Effector memory CD4-positive, alpha-beta T cell (primary cell): ENCODE measurements around the gene NUAK1.

ENCODE experiments used
- DNase-seq, 3 donors: peaks; one replicate each; pipeline ENCODE4 v3.0.0-alpha.2; 2020
- H3K27ac ChIP-seq: 2 replicates; pipeline ENCODE4 v1.7.0; 2013; ENCODE audit warnings: mild to moderate bottlenecking, low read length, moderate library complexity; ENCODE audit not compliant: insufficient read depth, poor library complexity, severe bottlenecking
- H3K27me3 ChIP-seq: replicated peaks from 2 replicates; pipeline ENCODE4 v1.7.0; 2013; ENCODE audit warnings: mild to moderate bottlenecking, low read length; ENCODE audit not compliant: insufficient read depth, control insufficient read depth, poor library complexity, severe bottlenecking
- H3K36me3 ChIP-seq: 2 replicates; pipeline ENCODE4 v1.7.0; 2013; ENCODE audit warnings: mild to moderate bottlenecking, low read length, moderate library complexity; ENCODE audit not compliant: control insufficient read depth, insufficient read depth
- H3K4me1 ChIP-seq: 2 replicates; pipeline ENCODE4 v1.7.0; 2013; ENCODE audit warnings: low read length, mild to moderate bottlenecking; ENCODE audit not compliant: control insufficient read depth, insufficient read depth, poor library complexity, severe bottlenecking
- H3K4me3 ChIP-seq: 2 replicates; pipeline ENCODE4 v1.7.0; 2013; ENCODE audit warnings: low read length, low read depth, mild to moderate bottlenecking; ENCODE audit not compliant: insufficient read depth, poor library complexity, severe bottlenecking
- H3K9me3 ChIP-seq: 2 replicates; pipeline ENCODE4 v1.7.0; 2013; ENCODE audit warnings: mild to moderate bottlenecking, low read length, moderate library complexity; ENCODE audit not compliant: control insufficient read depth

The NUAK1 gene

DNA sequence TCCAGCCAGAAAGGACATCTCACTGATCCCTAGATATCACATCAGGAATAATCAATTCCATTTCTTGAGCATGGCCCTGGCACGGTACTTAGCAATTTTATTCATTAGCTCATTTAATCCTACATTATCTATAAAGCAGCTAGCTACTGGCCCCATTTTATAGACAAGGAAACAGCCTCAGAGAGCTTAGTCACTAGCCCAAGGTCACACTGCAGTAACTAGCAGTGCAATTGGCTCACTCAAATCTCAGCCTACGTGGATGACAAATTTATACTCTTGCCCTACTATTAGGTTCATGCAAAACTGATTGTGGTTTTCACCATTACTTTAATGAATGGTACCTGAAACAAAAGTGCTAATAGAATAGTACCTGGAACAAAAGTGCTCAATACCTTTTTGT is 41.7 kb downstream of the NUAK1 start:
- no peaks in the 10 kb centered on the region for H3K27me3 ChIP-seq
- no peaks in the 10 kb centered on the region for H3K4me1 ChIP-seq
- DNase-seq = no peak
- H3K9me3 ChIP-seq = no peaks in the 10 kb centered on the region
- no peak overlapping the region for H3K4me3 ChIP-seq
- no peak overlapping the region for H3K27ac ChIP-seq
- H3K36me3 ChIP-seq = no peaks in the 10 kb centered on the region

- H3K4me3 ChIP-seq = no peak overlapping the region
- no peaks in the 10 kb centered on the region for H3K36me3 ChIP-seq
- no peaks in the 10 kb centered on the region for H3K27me3 ChIP-seq
Observed at GRCh38 chr12:106096376-106096775, 42.4 kb downstream of the NUAK1 start.

GRCh38 chr12:106094304-106094703 is 44.5 kb downstream of the NUAK1 start:
- no peaks in the 10 kb centered on the region for H3K9me3 ChIP-seq
- no peaks in the 10 kb centered on the region for H3K27me3 ChIP-seq
- no peak overlapping the region for H3K27ac ChIP-seq
- no peak for DNase-seq
- no peak overlapping the region for H3K4me3 ChIP-seq
- H3K36me3 ChIP-seq = no peaks in the 10 kb centered on the region
- no peaks in the 10 kb centered on the region for H3K4me1 ChIP-seq

More at GRCh38 chr12:106096376-106096775, 42.4 kb downstream of the NUAK1 start:
- no peaks in the 10 kb centered on the region for H3K4me1 ChIP-seq
- DNase-seq = no peak
- no peak overlapping the region for H3K27ac ChIP-seq
- no peaks in the 10 kb centered on the region for H3K9me3 ChIP-seq

- Histone ChIP-seq H3K4me3 (no peak overlapping the region), H3K9me3 (no peaks in the 10 kb centered on the region), H3K27me3 (no peaks in the 10 kb centered on the region), H3K4me1 (no peaks in the 10 kb centered on the region), H3K27ac (no peak overlapping the region), H3K36me3 (no peaks in the 10 kb centered on the region)
- no peak for DNase-seq
Observed at GRCh38 chr12:106093246-106093645, 45.5 kb downstream of the NUAK1 start.

GRCh38 chr12:106091446-106091820 is 47.3 kb downstream of the NUAK1 start:
- DNase-seq = no peak
- no peaks in the 10 kb centered on the region for H3K36me3 ChIP-seq
- no peaks in the 10 kb centered on the region for H3K9me3 ChIP-seq
- no peak overlapping the region for H3K27ac ChIP-seq
- no peaks in the 10 kb centered on the region for H3K27me3 ChIP-seq
- H3K4me3 ChIP-seq = no peak overlapping the region
- H3K4me1 ChIP-seq = no peaks in the 10 kb centered on the region

- Histone ChIP-seq H3K27me3 (no peaks in the 10 kb centered on the region), H3K9me3 (no peaks in the 10 kb centered on the region), H3K4me3 (no peak overlapping the region), H3K4me1 (no peaks in the 10 kb centered on the region), H3K36me3 (no peaks in the 10 kb centered on the region), H3K27ac (no peak overlapping the region)
- no peak for DNase-seq
Observed at GRCh38 chr12:106090591-106091445, 47.9 kb downstream of the NUAK1 start.

DNA sequence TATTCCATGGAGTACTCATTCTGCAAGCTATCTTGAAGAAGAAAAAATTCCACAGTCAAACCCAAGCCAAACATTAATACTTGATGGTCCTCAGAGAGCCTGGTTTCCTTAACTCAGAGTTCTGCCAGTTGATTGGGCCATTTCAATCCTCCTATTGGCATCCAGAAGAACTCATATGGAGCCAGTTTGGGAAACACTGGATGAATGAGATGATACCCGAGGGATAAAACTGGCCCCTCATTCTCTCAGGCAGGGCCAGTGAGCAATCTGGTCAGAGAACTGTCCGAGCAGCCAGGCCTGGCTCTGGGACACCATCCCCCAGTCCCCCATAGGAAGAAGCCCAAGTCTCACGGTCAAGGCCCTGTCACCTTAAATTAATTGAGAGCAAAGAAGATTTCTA is 48.8 kb downstream of the NUAK1 start:
- Histone ChIP-seq H3K27me3 (no peaks in the 10 kb centered on the region), H3K4me3 (no peak overlapping the region), H3K36me3 (no peaks in the 10 kb centered on the region), H3K9me3 (no peaks in the 10 kb centered on the region), H3K27ac (no peak overlapping the region), H3K4me1 (no peaks in the 10 kb centered on the region)
- no peak for DNase-seq

- H3K36me3 ChIP-seq = no peaks in the 10 kb centered on the region
- no peaks in the 10 kb centered on the region for H3K9me3 ChIP-seq
- H3K4me1 ChIP-seq = no peaks in the 10 kb centered on the region
- no peak overlapping the region for H3K27ac ChIP-seq
- H3K4me3 ChIP-seq = no peak overlapping the region
- no peak for DNase-seq
- no peaks in the 10 kb centered on the region for H3K27me3 ChIP-seq
Observed at GRCh38 chr12:106088811-106089485, 49.8 kb downstream of the NUAK1 start.

DNA sequence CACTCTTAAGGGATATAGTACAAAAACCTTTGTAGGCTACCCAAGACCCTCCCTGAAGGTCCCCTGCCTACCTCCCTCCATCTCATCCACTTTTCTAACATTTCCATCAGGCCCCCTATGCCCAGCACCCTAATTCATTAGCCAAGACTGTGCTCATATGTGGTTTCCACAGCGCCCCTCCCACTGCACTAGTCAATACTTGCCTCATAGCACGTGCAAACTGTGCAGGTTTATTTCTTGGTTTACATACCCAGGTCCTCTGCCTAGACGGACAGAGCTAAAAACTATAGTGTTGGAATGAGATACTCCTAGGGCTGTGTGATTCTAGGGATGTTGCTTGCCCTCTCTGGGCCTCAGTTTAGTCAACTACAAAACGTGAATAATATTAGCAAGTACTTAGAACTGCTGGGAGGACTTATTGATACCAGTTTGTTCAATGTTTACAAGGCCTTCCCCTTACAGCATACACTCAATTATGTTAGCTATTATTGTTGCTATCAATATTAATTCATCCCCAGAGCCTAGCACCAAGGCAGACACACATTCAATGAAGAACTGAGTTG is 50.4 kb downstream of the NUAK1 start:
- no peak overlapping the region for H3K27ac ChIP-seq
- no peak for DNase-seq
- H3K27me3 ChIP-seq = no peaks in the 10 kb centered on the region
- H3K4me1 ChIP-seq = no peaks in the 10 kb centered on the region
- no peaks in the 10 kb centered on the region for H3K9me3 ChIP-seq
- no peaks in the 10 kb centered on the region for H3K36me3 ChIP-seq
- no peak overlapping the region for H3K4me3 ChIP-seq

DNA sequence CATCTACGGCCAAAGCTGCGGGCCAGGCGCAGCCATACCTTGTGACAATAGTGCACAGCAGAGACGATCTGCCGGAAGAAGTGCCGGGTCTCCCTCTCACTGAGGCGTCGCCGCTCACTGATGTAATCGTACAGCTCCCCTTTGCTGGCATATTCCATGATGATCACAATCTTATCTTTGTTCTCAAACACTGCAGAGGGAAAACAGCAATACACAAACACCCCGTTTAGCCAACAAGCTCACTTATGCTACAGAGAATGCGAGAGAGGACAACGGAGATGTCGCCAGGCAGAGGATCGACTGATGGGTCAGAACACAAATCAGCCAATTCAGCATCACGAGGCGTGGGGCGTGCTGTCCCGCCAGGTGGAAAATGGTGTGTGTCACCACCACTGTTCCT is 52.1 kb downstream of the NUAK1 start:
- Histone ChIP-seq H3K4me1 (no peaks in the 10 kb centered on the region), H3K27me3 (no peaks in the 10 kb centered on the region), H3K9me3 (no peaks in the 10 kb centered on the region), H3K27ac (no peak overlapping the region), H3K4me3 (no peak overlapping the region), H3K36me3 (no peaks in the 10 kb centered on the region)
- DNase-seq = no peak
